ENCODE data around the gene CCDC196. TPM values are rescaled to one million over a fixed set of nuclear protein-coding genes. Genes with fewer than 3 reads are reported as not detected.

Gene CCDC196
- total RNA-seq, 2 donors from 2014 or later = 3.4 TPM; not detected in 1

GRCh38 chr14:66468778-66469367 is 17.3 kb upstream of the CCDC196 start:
- intact Hi-C loops (cut with DNase I) = no loop called here
- ATAC-seq = no peak
- no peaks in the 10 kb centered on the region for H3K4me1 ChIP-seq

GRCh38 chr14:66471584-66471983 is 14.6 kb upstream of the CCDC196 start:
- intact Hi-C loops (cut with DNase I) = no loop called here
- Histone ChIP-seq H3K4me1 (no peaks in the 10 kb centered on the region), H3K4me3 (no peak overlapping the region), H3K9me3 (peaks cover 0 to 9% (median 0%) of the 10 kb centered on the region in 3 donors), H3K27ac (no peak overlapping the region), H3K36me3 (replicated peaks in 1 of 2; ENCODE audit: insufficient read depth in 1 of 2, low read depth in 2 of 2) (no peaks in the 10 kb centered on the region), H3K27me3 (no peaks in the 10 kb centered on the region)
- WGBS, 2 donors = 73 to 79% methylated on average over 4 of the region's 4 CpGs
- TF ChIP-seq POLR2A (IDR thresholded peaks at IDR 0.05) = no peak
- no peak for TF ChIP-seq CTCF (IDR thresholded peaks at IDR 0.05)
- ATAC-seq = no peak
- no peak for DNase-seq

More at GRCh38 chr14:66468778-66469367, 17.3 kb upstream of the CCDC196 start:
- WGBS, 2 donors = 90 to 93% methylated on average over 2 of the region's 2 CpGs
- TF ChIP-seq CTCF (IDR thresholded peaks at IDR 0.05) = no peak
- TF ChIP-seq POLR2A (IDR thresholded peaks at IDR 0.05) = no peak
- Histone ChIP-seq H3K4me3 (no peak overlapping the region), H3K27me3 (no peaks in the 10 kb centered on the region), H3K9me3 (peaks cover 0 to 9% (median 0%) of the 10 kb centered on the region in 3 donors), H3K27ac (no peak overlapping the region), H3K36me3 (replicated peaks in 1 of 2; ENCODE audit: insufficient read depth in 1 of 2, low read depth in 2 of 2) (no peaks in the 10 kb centered on the region)
- no peak for DNase-seq

GRCh38 chr14:66472251-66472650 is 13.9 kb upstream of the CCDC196 start:
- Histone ChIP-seq H3K4me1 (peaks cover 5% of the 10 kb centered on the region), H3K4me3 (no peak overlapping the region), H3K27ac (no peak overlapping the region), H3K36me3 (replicated peaks in 1 of 2; ENCODE audit: insufficient read depth in 1 of 2, low read depth in 2 of 2) (no peaks in the 10 kb centered on the region), H3K9me3 (peaks cover 0 to 9% (median 0%) of the 10 kb centered on the region in 3 donors), H3K27me3 (no peaks in the 10 kb centered on the region)
- TF ChIP-seq POLR2A (IDR thresholded peaks at IDR 0.05) = no peak
- TF ChIP-seq CTCF (IDR thresholded peaks at IDR 0.05) = no peak
- intact Hi-C loops (cut with DNase I) = no loop called here
- DNase-seq (no peak), ATAC-seq (no peak)

GRCh38 chr14:66473223-66473622 is 12.9 kb upstream of the CCDC196 start:
- H3K27me3 ChIP-seq = no peaks in the 10 kb centered on the region
- ATAC-seq (no peak), DNase-seq (no peak)
- TF ChIP-seq POLR2A (IDR thresholded peaks at IDR 0.05) (no peak), CTCF (IDR thresholded peaks at IDR 0.05) (no peak)
- H3K9me3 ChIP-seq = peaks cover 0 to 9% (median 0%) of the 10 kb centered on the region in 3 donors
- H3K4me1 ChIP-seq = peaks cover 12% of the 10 kb centered on the region
- no peak overlapping the region for H3K27ac ChIP-seq
- no peaks in the 10 kb centered on the region for H3K36me3 ChIP-seq (replicated peaks in 1 of 2; ENCODE audit: insufficient read depth in 1 of 2, low read depth in 2 of 2)
- WGBS, 2 donors = 79 to 86% methylated on average over 2 of the region's 2 CpGs
- intact Hi-C loops (cut with DNase I) = no loop called here
- no peak overlapping the region for H3K4me3 ChIP-seq

- ATAC-seq (no peak), DNase-seq (peak in 1 of 4 donors; percentile 15)
- Histone ChIP-seq H3K27me3 (no peaks in the 10 kb centered on the region), H3K9me3 (no peaks in the 10 kb centered on the region), H3K4me1 (peaks cover 12% of the 10 kb centered on the region), H3K4me3 (no peak overlapping the region), H3K36me3 (replicated peaks in 1 of 2; ENCODE audit: insufficient read depth in 1 of 2, low read depth in 2 of 2) (no peaks in the 10 kb centered on the region), H3K27ac (peak overlapping the region in 3 of 4 donors; percentile 25 to 62 (median 40))
- TF ChIP-seq CTCF (IDR thresholded peaks at IDR 0.05) (peak in 1 of 7 experiments; percentile 10), POLR2A (IDR thresholded peaks at IDR 0.05) (no peak)
- intact Hi-C loops (cut with DNase I) = no loop called here
- WGBS, 2 donors = 0 to 9% methylated on average over 1 of the region's 1 CpG
Observed at GRCh38 chr14:66476964-66477363, 9.2 kb upstream of the CCDC196 start.

Data from body of pancreas (tissue), 4 donors.